Central memory CD8-positive, alpha-beta T cell (primary cell): ENCODE data around the gene TIMM50.

ENCODE experiments used
- ATAC-seq: fragments of 150-1000 bp; cut with Tn5 transposase; replicated peaks from 2 replicates; pipeline ENCODE4 v1.10.0; 2022; ENCODE audit warnings: mild to moderate bottlenecking, moderate FRiP score, moderate number of reproducible peaks; ENCODE audit not compliant: poor library complexity, severe bottlenecking; ENCODE audit errors: extremely low read depth
- DNase-seq, 2 donors: peaks; one replicate each; pipeline ENCODE4 v3.0.0; 2021; ENCODE audit warnings: low spot score in 2 of 2
- H3K27ac Mint-ChIP-seq: one replicate; pipeline ENCODE4 v1.8.0; 2022; ENCODE audit warnings: low read depth, mild to moderate bottlenecking, moderate library complexity, mixed read lengths
- H3K27me3 Mint-ChIP-seq: one replicate; pipeline ENCODE4 v1.8.0; 2022; ENCODE audit warnings: mixed read lengths
- H3K36me3 Mint-ChIP-seq: one replicate; pipeline ENCODE4 v1.8.0; 2022; ENCODE audit warnings: mild to moderate bottlenecking, moderate library complexity, mixed read lengths; ENCODE audit not compliant: insufficient read depth
- H3K4me1 Mint-ChIP-seq: one replicate; pipeline ENCODE4 v1.8.0; 2022; ENCODE audit warnings: mixed read lengths
- H3K4me3 Mint-ChIP-seq: one replicate; pipeline ENCODE4 v1.8.0; 2022; ENCODE audit warnings: mild to moderate bottlenecking, moderate library complexity, mixed read lengths
- H3K9me3 Mint-ChIP-seq: one replicate; pipeline ENCODE4 v1.8.0; 2022; ENCODE audit warnings: mixed read lengths

The TIMM50 gene

GRCh38 chr19:39480337-39481228, at the start of gene TIMM50:
TSS of gene TIMM50 (plus strand) at chr19:39480838. CDS start at chr19:39480854, 16 bp downstream.
- Mint-ChIP-seq H3K27me3 (no peaks in the 10 kb centered on the region), H3K27ac (peak within 1 kb of the TSS; percentile 93), H3K9me3 (no peaks in the 10 kb centered on the region), H3K36me3 (peaks cover 18% of the 10 kb centered on the region), H3K4me3 (peak within 1 kb of the TSS; percentile 87), H3K4me1 (peaks cover 26% of the 10 kb centered on the region)
- ATAC-seq: peak; percentile 97
- DNase-seq: peak; percentile 91 to 93

- Mint-ChIP-seq H3K27me3 (no peaks in the 10 kb centered on the region), H3K27ac (no peak overlapping the region), H3K36me3 (peaks cover 49% of the 10 kb centered on the region), H3K9me3 (no peaks in the 10 kb centered on the region), H3K4me3 (peak overlapping the region; percentile 25), H3K4me1 (peaks cover 47% of the 10 kb centered on the region)
- DNase-seq: no peak
- ATAC-seq: no peak
Measured at GRCh38 chr19:39432677-39433025, 48.0 kb upstream of the TIMM50 start.

- ATAC-seq (no peak), DNase-seq (no peak)
- Mint-ChIP-seq H3K4me1 (peaks cover 47% of the 10 kb centered on the region), H3K4me3 (peak overlapping the region; percentile 96), H3K9me3 (no peaks in the 10 kb centered on the region), H3K27me3 (no peaks in the 10 kb centered on the region), H3K27ac (peak overlapping the region; percentile 25), H3K36me3 (peaks cover 49% of the 10 kb centered on the region)
Measured at GRCh38 chr19:39433480-39434079, 47.1 kb upstream of the TIMM50 start.

DNA sequence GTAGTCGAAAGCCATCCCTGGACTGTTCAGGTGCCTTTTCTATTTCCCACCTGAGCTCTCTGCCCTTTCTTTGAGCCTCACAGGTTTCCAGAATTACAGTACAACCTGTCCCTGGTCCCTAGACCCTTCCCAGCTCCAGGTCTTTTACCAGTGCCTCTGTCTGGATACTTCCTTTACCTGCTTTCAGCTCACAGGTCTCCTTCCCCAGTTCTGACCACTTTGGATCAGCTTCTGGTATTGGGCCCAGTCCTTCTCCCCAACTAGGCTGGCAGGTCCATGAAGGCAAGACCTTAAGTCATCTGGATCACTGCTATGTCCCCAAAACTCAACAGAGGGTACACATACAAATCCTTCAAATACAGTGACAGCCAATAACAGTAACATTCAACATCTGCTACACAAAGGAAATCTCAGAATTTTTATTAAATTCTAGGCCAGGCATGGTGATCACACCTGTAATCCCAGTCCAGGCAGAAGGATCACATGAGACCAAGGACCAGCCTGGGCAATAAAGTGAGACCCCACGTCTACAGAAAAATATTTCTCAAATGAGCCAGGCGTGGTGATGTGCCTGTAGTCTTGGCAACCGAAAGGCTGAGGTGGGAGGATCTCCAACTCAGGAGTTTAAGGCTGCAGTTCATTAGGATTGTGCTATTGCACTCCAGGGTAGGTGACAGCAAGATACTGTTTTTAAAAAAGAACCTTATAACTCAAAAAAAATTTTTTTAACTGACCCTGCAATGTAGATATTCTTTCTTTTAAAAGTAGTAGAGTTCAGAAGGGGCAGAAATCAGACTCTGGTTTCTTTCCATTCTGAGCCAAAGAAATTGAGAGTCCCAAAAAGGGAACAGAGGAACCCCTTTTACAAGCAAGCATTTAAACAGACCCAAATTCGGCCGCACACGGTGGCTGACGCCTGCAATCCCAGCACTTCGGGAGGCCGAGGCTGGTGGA, 46.2 kb upstream of the TIMM50 start:
- peak overlapping the region; percentile 98 for H3K27ac Mint-ChIP-seq
- no peaks in the 10 kb centered on the region for H3K9me3 Mint-ChIP-seq
- no peak for ATAC-seq
- peaks cover 47% of the 10 kb centered on the region for H3K4me1 Mint-ChIP-seq
- no peaks in the 10 kb centered on the region for H3K27me3 Mint-ChIP-seq
- peak overlapping the region; percentile 96 for H3K4me3 Mint-ChIP-seq
- peaks cover 49% of the 10 kb centered on the region for H3K36me3 Mint-ChIP-seq
- DNase-seq: no peak

DNA sequence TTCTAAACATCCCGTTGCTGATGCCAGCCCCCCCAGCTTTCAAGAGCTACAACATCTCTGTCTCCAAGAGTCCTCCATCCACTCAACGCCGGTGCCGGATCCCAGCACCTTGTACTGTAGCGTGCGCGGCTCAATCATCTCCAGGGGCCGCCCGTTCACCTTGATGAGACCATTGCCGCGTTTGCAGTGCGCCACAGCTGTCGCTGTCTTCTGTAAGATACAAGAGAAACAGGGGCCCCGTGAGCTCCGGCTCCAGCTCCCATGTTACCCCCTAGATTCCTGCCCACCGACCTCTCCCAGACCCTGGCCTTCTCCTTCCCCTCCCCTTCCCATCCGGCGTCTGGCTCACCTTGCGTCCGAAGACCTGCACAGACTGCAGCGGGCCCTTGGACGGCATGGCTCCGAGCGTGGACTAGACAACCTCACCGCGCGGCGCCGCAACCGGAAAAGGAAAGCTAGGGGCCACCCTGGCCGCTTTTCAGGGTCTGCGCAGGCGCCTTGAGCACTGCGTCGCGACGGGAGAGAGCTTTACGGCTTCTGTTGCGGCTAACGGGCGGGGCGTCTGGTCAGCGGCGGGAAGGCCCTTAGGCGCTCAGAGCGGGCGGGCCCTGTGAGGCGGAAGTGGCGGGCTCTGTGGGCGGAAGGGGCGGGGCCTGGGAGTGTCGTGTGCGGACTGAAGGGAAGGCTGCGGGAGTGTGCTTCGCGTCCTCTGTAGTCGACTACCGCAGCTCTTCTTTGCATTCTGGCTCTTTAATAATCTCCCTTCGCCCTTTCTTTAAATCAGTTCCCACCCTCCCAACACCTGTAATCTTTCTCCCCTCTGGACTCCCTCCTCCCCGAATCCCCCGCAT, 44.9 kb upstream of the TIMM50 start, which contains the start of gene RPS16:
Gene RPS16 (minus strand): TSS at position 451 of the 851 bp plus-strand sequence. CDS start 54 bp downstream, at position 397.
- peak within 1 kb of the TSS; percentile 96 for H3K4me3 Mint-ChIP-seq
- ATAC-seq: peak; percentile 91
- peak within 1 kb of the TSS; percentile 98 for H3K27ac Mint-ChIP-seq
- no peaks in the 10 kb centered on the region for H3K9me3 Mint-ChIP-seq
- no peaks in the 10 kb centered on the region for H3K27me3 Mint-ChIP-seq
- DNase-seq: peak; percentile 97 to 99
- H3K4me1 Mint-ChIP-seq: peaks cover 42% of the 10 kb centered on the region
- peaks cover 46% of the 10 kb centered on the region for H3K36me3 Mint-ChIP-seq

GRCh38 chr19:39436350-39436716, 44.3 kb upstream of the TIMM50 start:
- H3K27ac Mint-ChIP-seq: peak overlapping the region; percentile 98
- peaks cover 38% of the 10 kb centered on the region for H3K4me1 Mint-ChIP-seq
- H3K9me3 Mint-ChIP-seq: no peaks in the 10 kb centered on the region
- H3K4me3 Mint-ChIP-seq: peak overlapping the region; percentile 96
- no peak for DNase-seq
- ATAC-seq: no peak
- peaks cover 43% of the 10 kb centered on the region for H3K36me3 Mint-ChIP-seq
- no peaks in the 10 kb centered on the region for H3K27me3 Mint-ChIP-seq

DNA sequence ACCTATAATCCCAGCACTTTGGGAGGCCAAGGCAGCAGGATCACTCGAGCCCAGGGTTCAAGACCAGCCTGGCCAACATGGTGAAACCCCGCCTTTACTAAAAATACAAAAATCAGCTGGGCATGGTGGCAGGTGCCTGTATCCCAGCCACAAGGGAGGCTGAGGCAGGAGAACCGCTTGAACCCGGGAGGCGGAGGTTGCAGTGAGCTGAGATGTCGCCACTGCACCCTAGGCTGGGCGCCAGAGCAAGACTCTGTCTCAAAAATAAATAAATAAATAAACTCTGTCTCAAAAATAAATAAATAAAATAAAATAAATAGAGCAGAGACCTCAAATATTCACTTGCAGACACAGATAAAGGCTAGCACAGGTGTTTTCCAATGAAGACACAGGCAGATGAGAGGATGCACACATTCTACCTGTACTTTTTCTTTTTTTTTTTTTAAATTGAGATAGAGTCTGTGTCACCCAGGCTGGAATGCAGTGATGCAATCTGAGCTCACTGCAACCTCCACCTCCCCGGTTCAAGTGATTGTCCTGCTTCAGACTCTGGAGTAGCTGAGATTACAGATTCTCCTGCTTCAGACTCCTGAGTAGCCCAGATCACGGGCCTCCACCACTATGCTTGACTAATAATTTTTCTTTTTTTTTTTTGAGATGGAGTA, 42.2 kb upstream of the TIMM50 start:
- no peak overlapping the region for H3K27ac Mint-ChIP-seq
- H3K4me1 Mint-ChIP-seq: peaks cover 33% of the 10 kb centered on the region
- H3K36me3 Mint-ChIP-seq: peaks cover 28% of the 10 kb centered on the region
- H3K9me3 Mint-ChIP-seq: no peaks in the 10 kb centered on the region
- ATAC-seq: no peak
- no peak for DNase-seq
- H3K27me3 Mint-ChIP-seq: no peaks in the 10 kb centered on the region
- H3K4me3 Mint-ChIP-seq: no peak overlapping the region

DNA sequence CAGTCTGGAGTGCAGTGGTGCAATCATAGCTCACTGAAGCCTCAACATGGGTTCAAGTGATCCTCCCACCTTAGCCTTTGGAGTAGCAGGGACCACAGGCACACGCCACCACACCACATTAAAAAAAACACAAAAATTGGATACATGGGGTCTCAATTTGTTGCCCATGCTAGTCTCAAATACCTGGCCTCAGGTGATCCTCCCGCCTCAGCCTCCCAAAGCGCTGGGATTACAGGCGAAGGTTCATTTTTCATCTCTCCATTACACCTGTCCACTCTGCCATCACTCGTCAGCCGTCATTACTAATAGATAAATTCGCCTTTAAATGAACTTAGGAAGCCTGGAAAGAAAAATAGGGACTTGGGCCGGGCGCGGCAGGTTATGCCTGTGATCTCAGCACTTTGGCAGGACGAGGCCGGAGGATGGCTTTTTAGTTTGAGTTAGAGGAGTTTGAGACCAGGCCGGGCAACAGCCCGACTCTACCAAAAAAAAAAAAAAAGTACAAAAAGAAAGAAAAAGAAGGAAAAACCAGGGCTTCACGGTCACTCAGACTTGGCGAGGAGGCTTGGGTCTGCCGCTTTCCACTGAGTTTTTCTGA, 35.9 kb upstream of the TIMM50 start:
- ATAC-seq: no peak
- H3K9me3 Mint-ChIP-seq: no peaks in the 10 kb centered on the region
- H3K4me3 Mint-ChIP-seq: peak overlapping the region; percentile 98
- H3K27ac Mint-ChIP-seq: peak overlapping the region; percentile 100
- peaks cover 26% of the 10 kb centered on the region for H3K36me3 Mint-ChIP-seq
- H3K27me3 Mint-ChIP-seq: no peaks in the 10 kb centered on the region
- peaks cover 51% of the 10 kb centered on the region for H3K4me1 Mint-ChIP-seq
- no peak for DNase-seq

DNA sequence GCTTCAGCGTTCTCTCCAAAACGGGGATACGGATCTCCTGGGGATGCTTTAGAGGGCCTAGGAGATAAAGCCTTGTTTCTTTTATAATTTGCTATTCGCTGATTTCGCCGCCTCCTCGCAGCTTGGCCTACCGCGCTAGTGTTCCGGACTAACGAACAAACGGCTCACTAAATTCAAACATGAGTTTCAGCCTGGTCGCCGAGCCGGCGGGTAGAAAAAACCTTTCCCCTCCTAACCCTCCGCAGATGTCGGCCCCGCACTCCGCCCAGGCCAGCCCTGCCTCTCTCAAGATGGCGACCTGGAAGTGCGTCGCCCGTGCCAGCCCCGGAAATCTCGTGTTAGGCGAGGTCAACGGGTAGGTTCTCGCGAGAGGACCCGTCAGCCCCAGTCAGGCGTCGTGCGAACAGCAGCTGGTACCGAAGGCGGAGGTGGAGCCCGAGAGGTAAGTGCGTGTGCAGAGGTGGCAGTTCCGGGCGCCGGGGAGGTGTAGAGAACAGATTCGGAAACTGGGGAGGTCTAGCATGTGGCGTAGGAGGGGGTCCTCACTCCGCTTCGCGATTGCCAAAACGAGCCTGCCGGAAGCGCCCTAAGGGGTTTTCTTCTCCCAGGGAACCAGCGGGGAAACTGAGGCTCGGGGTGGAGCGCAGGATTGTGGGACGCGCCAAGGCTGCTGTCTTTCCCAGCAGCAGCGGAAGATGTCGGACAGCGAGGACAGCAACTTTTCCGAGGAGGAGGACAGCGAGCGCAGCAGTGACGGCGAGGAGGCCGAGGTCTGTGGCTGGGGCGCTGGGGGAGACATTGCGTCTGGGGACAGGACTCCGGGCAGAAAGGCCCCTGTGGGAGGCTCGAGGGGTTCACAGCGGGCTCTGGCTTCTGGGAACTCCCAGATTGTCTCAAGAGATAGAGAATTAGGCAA, 35.2 kb upstream of the TIMM50 start, which contains the start of gene SUPT5H:
Gene SUPT5H (plus strand): TSS at position 387 of the 916 bp plus-strand sequence. CDS start 309 bp downstream, at position 696.
- Mint-ChIP-seq H3K4me3 (peak within 1 kb of the TSS; percentile 98), H3K27me3 (no peaks in the 10 kb centered on the region), H3K27ac (peak within 1 kb of the TSS; percentile 100), H3K9me3 (no peaks in the 10 kb centered on the region), H3K4me1 (peaks cover 59% of the 10 kb centered on the region), H3K36me3 (peaks cover 26% of the 10 kb centered on the region)
- peak; percentile 96 for ATAC-seq
- peak; percentile 91 to 97 for DNase-seq

DNA sequence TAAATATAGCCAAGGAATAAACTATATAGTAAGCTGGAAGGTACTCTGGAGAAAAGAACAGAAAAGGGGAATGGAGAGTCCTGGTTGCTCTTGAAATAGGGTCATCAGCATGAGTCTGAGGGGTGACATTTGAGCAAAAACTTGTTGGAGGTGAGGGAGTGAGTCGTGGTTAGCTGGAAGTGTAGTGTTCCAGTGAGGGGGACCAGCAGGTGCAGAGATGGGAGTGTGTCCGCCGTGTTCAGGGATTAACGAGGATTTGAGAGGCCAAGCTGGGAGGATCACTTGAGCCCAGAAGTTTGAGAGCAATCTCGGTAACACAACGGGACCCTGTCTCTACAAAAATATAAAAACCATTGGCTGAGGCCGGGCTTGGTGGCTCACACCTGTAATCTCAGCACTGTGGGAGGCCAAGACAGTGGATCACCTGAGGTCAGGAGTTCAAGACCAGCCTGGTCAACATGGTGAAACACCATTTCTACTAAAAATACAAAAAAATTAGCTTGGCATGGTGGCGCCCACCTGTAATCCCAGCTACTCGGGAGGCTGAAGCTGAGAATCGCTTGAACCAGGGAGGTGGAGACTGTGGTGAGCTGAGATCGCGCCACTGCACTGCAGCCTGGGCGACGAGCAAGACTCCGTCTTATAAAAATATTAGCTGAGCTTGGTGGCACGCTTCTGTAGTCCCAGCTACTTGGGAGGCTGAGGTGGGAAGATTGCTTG, 34.1 kb upstream of the TIMM50 start:
- H3K27ac Mint-ChIP-seq: peak overlapping the region; percentile 100
- H3K9me3 Mint-ChIP-seq: no peaks in the 10 kb centered on the region
- ATAC-seq (no peak), DNase-seq (no peak)
- H3K36me3 Mint-ChIP-seq: peaks cover 26% of the 10 kb centered on the region
- peaks cover 64% of the 10 kb centered on the region for H3K4me1 Mint-ChIP-seq
- H3K4me3 Mint-ChIP-seq: peak overlapping the region; percentile 98
- no peaks in the 10 kb centered on the region for H3K27me3 Mint-ChIP-seq
